ENCODE results near the gene MAGOH. TPM values are rescaled to one million over a fixed set of nuclear protein-coding genes. Genes with fewer than 3 reads are reported as not detected.

The MAGOH gene
- total RNA-seq, 2 experiments from 2014 or later: 59.1 to 65.2 TPM

DNA sequence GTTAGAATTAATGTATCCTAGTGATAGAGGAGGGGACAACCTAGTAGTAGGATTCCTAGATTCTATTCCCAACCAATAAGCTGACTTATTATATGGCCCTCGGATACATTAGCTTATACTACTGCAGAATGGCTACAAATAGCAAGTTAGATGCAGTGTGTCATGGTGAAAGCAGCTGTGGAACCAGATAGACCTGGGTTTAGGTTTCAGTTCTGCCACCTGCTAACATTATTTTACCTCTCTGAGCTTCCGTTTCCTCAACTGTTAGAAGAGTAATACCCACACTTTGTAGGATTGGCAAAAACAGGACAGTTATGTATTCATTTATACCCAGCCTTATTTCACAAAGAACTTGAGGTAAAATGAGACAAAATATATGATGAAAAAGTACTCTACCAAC is 21.6 kb upstream of the MAGOH start:
- Histone ChIP-seq H3K27me3 (ENCODE audit: control insufficient read depth in 1 of 2, insufficient read depth in 2 of 2, low read length in 2 of 2) (no peaks in the 10 kb centered on the region), H3K4me3 (ENCODE audit: low read length) (no peak overlapping the region), H3K4me1 (ENCODE audit: insufficient read depth, low read length) (no peaks in the 10 kb centered on the region), H3K9me3 (ENCODE audit: control insufficient read depth in 1 of 2, insufficient read depth in 1 of 2, low read length in 2 of 2) (no peaks in the 10 kb centered on the region), H3K27ac (ENCODE audit: low read depth in 1 of 2, low read length in 2 of 2) (no peak overlapping the region), H3K36me3 (ENCODE audit: insufficient read depth, low read length) (peaks cover 47% of the 10 kb centered on the region)
- ChIA-PET POLR2A (no interaction called here), CTCF (no interaction called here)
- DNase-seq: no peak
- H3K4me1 Mint-ChIP-seq (ENCODE audit: low read depth): no peaks in the 10 kb centered on the region
- H3K36me3 Mint-ChIP-seq (ENCODE audit: low read depth): peaks cover 8% of the 10 kb centered on the region
- H3K9me3 Mint-ChIP-seq: no peaks in the 10 kb centered on the region
- no peak overlapping the region for H3K4me3 Mint-ChIP-seq
- intact Hi-C loops (cut with DNase I, micrococcal nuclease): no loop called here
- H3K27me3 Mint-ChIP-seq: no peaks in the 10 kb centered on the region
- ATAC-seq (ENCODE audit: poor library complexity): no peak
- H3K27ac Mint-ChIP-seq: no peak overlapping the region
- no peak for TF ChIP-seq CTCF (IDR thresholded peaks at IDR 0.05)

DNA sequence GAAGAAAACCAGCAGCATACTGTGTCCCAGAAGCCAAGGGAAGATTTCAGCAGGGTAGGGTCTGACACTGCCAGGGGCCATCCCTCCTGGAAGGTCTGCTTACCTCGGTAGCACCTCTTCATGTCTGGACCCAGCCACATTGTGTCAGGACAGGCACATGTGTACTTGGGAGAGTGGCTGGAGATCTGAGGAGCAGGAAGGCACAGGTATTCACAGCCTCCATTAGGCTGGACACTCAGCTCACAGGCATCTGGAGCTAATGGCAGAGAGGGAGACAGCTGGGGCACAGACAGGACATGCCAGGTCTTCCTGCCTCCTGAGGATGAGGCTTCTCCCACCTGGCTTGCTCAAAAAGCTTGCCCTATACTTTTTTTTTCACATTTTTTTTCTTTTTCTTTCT is 19.9 kb upstream of the MAGOH start:
- H3K9me3 ChIP-seq (ENCODE audit: control insufficient read depth in 1 of 2, insufficient read depth in 1 of 2, low read length in 2 of 2): no peaks in the 10 kb centered on the region
- no peaks in the 10 kb centered on the region for H3K27me3 ChIP-seq (ENCODE audit: control insufficient read depth in 1 of 2, insufficient read depth in 2 of 2, low read length in 2 of 2)
- H3K4me3 ChIP-seq (ENCODE audit: low read length): no peak overlapping the region
- no peak for TF ChIP-seq CTCF (IDR thresholded peaks at IDR 0.05)
- ChIA-PET POLR2A (no interaction called here), CTCF (no interaction called here)
- Mint-ChIP-seq H3K4me3 (no peak overlapping the region), H3K4me1 (ENCODE audit: low read depth) (no peaks in the 10 kb centered on the region), H3K27ac (no peak overlapping the region), H3K36me3 (ENCODE audit: low read depth) (peaks cover 8% of the 10 kb centered on the region), H3K9me3 (no peaks in the 10 kb centered on the region), H3K27me3 (no peaks in the 10 kb centered on the region)
- intact Hi-C loops (cut with DNase I, micrococcal nuclease): no loop called here
- peaks cover 37% of the 10 kb centered on the region for H3K36me3 ChIP-seq (ENCODE audit: insufficient read depth, low read length)
- ATAC-seq (ENCODE audit: poor library complexity) (no peak), DNase-seq (no peak)
- no peaks in the 10 kb centered on the region for H3K4me1 ChIP-seq (ENCODE audit: insufficient read depth, low read length)
- no peak overlapping the region for H3K27ac ChIP-seq (ENCODE audit: low read depth in 1 of 2, low read length in 2 of 2)

DNA sequence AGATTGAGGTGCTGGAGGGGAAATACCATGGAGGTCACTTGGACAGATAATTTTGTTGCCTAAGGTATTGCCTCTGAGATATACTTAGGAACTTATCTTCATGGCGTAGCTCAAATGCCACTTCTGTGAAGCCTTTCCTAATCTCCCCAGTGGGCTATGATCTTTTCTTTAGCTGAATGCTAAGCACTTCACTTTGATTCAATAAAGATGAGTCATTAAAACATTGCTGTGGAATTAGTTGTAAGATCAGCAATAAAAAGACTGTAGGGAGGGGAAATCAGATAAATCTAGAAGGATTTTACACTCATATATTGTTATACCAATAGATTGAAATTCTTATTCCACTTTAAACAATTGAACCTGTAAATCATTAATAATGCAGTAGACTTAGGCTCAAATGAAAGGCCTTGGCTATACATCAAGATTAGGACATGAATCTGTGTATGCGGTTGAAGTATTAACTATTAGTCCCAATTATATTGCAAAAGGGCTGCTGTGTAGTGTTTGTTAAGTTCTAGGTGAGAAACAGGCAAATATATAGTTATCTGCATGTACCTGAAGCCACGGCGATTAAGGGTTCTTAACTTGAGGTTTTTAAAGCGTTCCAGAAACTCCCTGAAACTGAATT is 19.2 kb upstream of the MAGOH start:
- ChIA-PET POLR2A (no interaction called here), CTCF (no interaction called here)
- no peak for ATAC-seq (ENCODE audit: poor library complexity)
- Mint-ChIP-seq H3K36me3 (ENCODE audit: low read depth) (peaks cover 8% of the 10 kb centered on the region), H3K27ac (no peak overlapping the region), H3K9me3 (no peaks in the 10 kb centered on the region), H3K4me1 (ENCODE audit: low read depth) (no peaks in the 10 kb centered on the region), H3K4me3 (no peak overlapping the region), H3K27me3 (no peaks in the 10 kb centered on the region)
- H3K27ac ChIP-seq (ENCODE audit: low read depth in 1 of 2, low read length in 2 of 2): no peak overlapping the region
- no peaks in the 10 kb centered on the region for H3K4me1 ChIP-seq (ENCODE audit: insufficient read depth, low read length)
- no peak for DNase-seq
- H3K27me3 ChIP-seq (ENCODE audit: control insufficient read depth in 1 of 2, insufficient read depth in 2 of 2, low read length in 2 of 2): no peaks in the 10 kb centered on the region
- peaks cover 31% of the 10 kb centered on the region for H3K36me3 ChIP-seq (ENCODE audit: insufficient read depth, low read length)
- H3K4me3 ChIP-seq (ENCODE audit: low read length): no peak overlapping the region
- intact Hi-C loops (cut with DNase I, micrococcal nuclease): no loop called here
- no peaks in the 10 kb centered on the region for H3K9me3 ChIP-seq (ENCODE audit: control insufficient read depth in 1 of 2, insufficient read depth in 1 of 2, low read length in 2 of 2)
- no peak for TF ChIP-seq CTCF (IDR thresholded peaks at IDR 0.05)

Data from CD4-positive, alpha-beta T cell (primary cell).